Caco-2 (cell line): ENCODE data around the gene ABTB1. TPM values are rescaled to one million over a fixed set of nuclear protein-coding genes. Genes with fewer than 3 reads are reported as not detected.

Experiments
- BruUV-seq: library from RNA; stranded (reverse); fragments of 400-500 nt; replicated peaks from 2 replicates; lab custom pipeline; 2021; lab: Mats Ljungman, UMichigan
- CTCF ChIA-PET: fragments of 300-600 bp; sonication (Branson Sonifier 250); formaldehyde crosslinking; loops from one replicate; lab custom pipeline; 2022; ENCODE audit warnings: antibody characterized with exemption; lab: Charles Lee
- POLR2A ChIA-PET: fragments of 300-600 bp; sonication (Branson Sonifier 250); formaldehyde crosslinking; loops from one replicate; lab custom pipeline; 2022; ENCODE audit warnings: antibody characterized with exemption; lab: Charles Lee
- DNase-seq, 2 experiments: peaks; one replicate each; pipeline versions ENCODE4 v3.0.0 to v3.0.0-alpha.2; 2020 to 2022
- H3K27me3 ChIP-seq: replicated peaks from 2 replicates; pipeline ENCODE4 v1.6.0; 2011; ENCODE audit warnings: low read length; ENCODE audit not compliant: control insufficient read depth, insufficient read depth
- H3K36me3 ChIP-seq: 2 replicates; pipeline ENCODE4 v1.5.1; 2011; ENCODE audit warnings: low read length; ENCODE audit not compliant: control insufficient read depth, insufficient read depth
- H3K4me1 ChIP-seq: fragments of 250-450 bp; sonication (Bioruptor Pico); 2 replicates; pipeline ENCODE4 v1.5.1; 2020; ENCODE audit warnings: mild to moderate bottlenecking
- H3K4me3 ChIP-seq: 2 replicates; pipeline ENCODE4 v1.5.1; 2011; ENCODE audit warnings: low read depth, mild to moderate bottlenecking, control low read depth, low read length
- H3K9me3 ChIP-seq: fragments of 250-450 bp; sonication (Bioruptor Pico); 2 replicates; pipeline ENCODE4 v1.5.1; 2020; ENCODE audit warnings: mild to moderate bottlenecking, moderate library complexity
- H3K27ac Mint-ChIP-seq: one replicate; pipeline ENCODE4 v1.8.0; 2022; ENCODE audit warnings: mixed read lengths; ENCODE audit not compliant: unreplicated experiment
- H3K27me3 Mint-ChIP-seq: one replicate; pipeline ENCODE4 v1.8.0; 2022; ENCODE audit warnings: mixed read lengths; ENCODE audit not compliant: insufficient read depth, unreplicated experiment
- H3K36me3 Mint-ChIP-seq: one replicate; pipeline ENCODE4 v1.8.0; 2022; ENCODE audit warnings: mild to moderate bottlenecking, mixed read lengths; ENCODE audit not compliant: insufficient read depth, unreplicated experiment
- H3K4me1 Mint-ChIP-seq: one replicate; pipeline ENCODE4 v1.8.0; 2022; ENCODE audit warnings: low read depth, mixed read lengths; ENCODE audit not compliant: unreplicated experiment
- H3K4me3 Mint-ChIP-seq: one replicate; pipeline ENCODE4 v1.8.0; 2022; ENCODE audit warnings: mild to moderate bottlenecking, moderate library complexity, mixed read lengths; ENCODE audit not compliant: unreplicated experiment
- H3K9me3 Mint-ChIP-seq: one replicate; pipeline ENCODE4 v1.8.0; 2022; ENCODE audit warnings: mixed read lengths; ENCODE audit not compliant: unreplicated experiment
- intact Hi-C: fragments of 100-400 bp; cut with micrococcal nuclease; formaldehyde crosslinking; loops from one replicate; pipeline ENCODE4 v1.10.0; 2022; ENCODE audit not compliant: unreplicated experiment
- total RNA-seq: library from RNA; stranded (reverse); gene quantifications from 2 replicates; pipeline ENCODE4 v1.2.3, GENCODE V29; 2022
- TF ChIP-seq, protein P1 (sequence below), 2 experiments: fragments of 200-600 bp in 1 of 2; IDR thresholded peaks; 1 replicate in 1 of 2; 2 replicates in 1 of 2; pipeline versions ENCODE4 v1.5.1 to v1.8.0; 2011 to 2022; ENCODE audit warnings: antibody characterized with exemption in 1 of 2, control low read depth in 1 of 2, inconsistent platforms in 1 of 2, low read depth in 1 of 2, low read length in 1 of 2, mild to moderate bottlenecking in 1 of 2, moderate library complexity in 1 of 2; ENCODE audit not compliant: insufficient read depth in 1 of 2, severe bottlenecking in 1 of 2, unreplicated experiment in 1 of 2

The ABTB1 gene
- total RNA-seq, 1 experiment from 2014 or later, result 6.2 TPM

DNA sequence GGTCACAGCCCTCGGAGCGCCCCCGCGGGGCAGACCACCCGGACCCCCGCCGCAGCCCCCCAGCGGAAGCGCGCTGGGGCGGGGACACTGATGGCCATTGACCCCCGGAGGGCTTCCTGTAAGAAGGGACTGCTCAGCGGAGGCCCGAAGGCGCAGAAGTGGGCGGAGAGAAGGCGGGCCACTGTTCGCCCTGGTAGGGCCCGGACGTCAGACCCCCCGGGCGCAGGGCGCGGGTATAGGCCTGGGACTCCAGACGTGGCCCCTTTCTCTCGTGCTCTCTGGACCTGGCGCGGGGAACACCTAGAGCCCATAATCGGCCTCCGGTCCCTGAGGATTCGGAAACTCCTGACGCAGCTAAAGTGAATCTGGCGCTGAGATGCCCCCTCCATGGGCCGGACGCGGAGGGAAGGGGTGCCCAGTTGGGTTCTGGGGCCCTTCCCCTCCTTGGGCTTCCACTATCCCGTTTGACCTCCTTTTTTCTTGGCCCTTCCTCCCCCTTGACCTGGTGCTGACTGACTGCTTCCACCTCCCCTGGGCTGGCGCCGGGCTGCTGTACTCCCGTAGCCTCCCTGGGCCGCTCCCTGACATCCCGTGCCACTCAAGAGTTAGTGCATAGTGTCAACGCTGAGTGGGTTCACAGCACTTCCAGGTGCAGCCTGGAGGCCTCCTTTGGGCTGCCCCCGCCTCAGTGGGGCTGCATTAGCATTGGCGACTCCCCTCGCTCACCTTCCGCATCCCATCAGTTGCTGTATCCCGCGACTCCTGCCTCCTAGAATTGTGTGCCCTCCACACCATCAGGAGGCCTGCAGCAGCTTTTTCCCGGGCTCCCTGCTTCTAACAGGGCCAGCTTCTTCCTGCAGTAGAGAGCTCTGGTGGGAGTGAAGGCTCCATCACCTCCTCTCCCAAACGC is 694 bp downstream of the ABTB1 start:
- peak; percentile 32 to 43 for DNase-seq
- no peaks in the 10 kb centered on the region for H3K27me3 ChIP-seq
- Mint-ChIP-seq H3K9me3 (no peaks in the 10 kb centered on the region), H3K36me3 (peaks cover 21% of the 10 kb centered on the region), H3K27ac (no peak overlapping the region), H3K4me1 (peaks cover 8% of the 10 kb centered on the region), H3K4me3 (peak overlapping the region; percentile 77), H3K27me3 (no peaks in the 10 kb centered on the region)
- ChIA-PET POLR2A (no interaction called here), CTCF (no interaction called here)
- no peaks in the 10 kb centered on the region for H3K36me3 ChIP-seq
- H3K4me3 ChIP-seq, result peak overlapping the region; percentile 85
- H3K9me3 ChIP-seq, result no peaks in the 10 kb centered on the region
- intact Hi-C loops, result loop anchor here (10.0 kb wide), 1 partner anchor 79 kb away; the partner anchor contains the start of genes MCM2 and TPRA1
- no TSS peak for BruUV-seq
- peaks cover 7% of the 10 kb centered on the region; the same call in 1 of the 2 replicates for H3K4me1 ChIP-seq
- TF ChIP-seq, protein P1, sequence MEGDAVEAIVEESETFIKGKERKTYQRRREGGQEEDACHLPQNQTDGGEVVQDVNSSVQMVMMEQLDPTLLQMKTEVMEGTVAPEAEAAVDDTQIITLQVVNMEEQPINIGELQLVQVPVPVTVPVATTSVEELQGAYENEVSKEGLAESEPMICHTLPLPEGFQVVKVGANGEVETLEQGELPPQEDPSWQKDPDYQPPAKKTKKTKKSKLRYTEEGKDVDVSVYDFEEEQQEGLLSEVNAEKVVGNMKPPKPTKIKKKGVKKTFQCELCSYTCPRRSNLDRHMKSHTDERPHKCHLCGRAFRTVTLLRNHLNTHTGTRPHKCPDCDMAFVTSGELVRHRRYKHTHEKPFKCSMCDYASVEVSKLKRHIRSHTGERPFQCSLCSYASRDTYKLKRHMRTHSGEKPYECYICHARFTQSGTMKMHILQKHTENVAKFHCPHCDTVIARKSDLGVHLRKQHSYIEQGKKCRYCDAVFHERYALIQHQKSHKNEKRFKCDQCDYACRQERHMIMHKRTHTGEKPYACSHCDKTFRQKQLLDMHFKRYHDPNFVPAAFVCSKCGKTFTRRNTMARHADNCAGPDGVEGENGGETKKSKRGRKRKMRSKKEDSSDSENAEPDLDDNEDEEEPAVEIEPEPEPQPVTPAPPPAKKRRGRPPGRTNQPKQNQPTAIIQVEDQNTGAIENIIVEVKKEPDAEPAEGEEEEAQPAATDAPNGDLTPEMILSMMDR (IDR thresholded peaks at IDR 0.05; ENCODE audit: insufficient read depth in 1 of 2, low read depth in 1 of 2, low read length in 1 of 2, severe bottlenecking in 1 of 2, unreplicated experiment in 1 of 2), result no peak

DNA sequence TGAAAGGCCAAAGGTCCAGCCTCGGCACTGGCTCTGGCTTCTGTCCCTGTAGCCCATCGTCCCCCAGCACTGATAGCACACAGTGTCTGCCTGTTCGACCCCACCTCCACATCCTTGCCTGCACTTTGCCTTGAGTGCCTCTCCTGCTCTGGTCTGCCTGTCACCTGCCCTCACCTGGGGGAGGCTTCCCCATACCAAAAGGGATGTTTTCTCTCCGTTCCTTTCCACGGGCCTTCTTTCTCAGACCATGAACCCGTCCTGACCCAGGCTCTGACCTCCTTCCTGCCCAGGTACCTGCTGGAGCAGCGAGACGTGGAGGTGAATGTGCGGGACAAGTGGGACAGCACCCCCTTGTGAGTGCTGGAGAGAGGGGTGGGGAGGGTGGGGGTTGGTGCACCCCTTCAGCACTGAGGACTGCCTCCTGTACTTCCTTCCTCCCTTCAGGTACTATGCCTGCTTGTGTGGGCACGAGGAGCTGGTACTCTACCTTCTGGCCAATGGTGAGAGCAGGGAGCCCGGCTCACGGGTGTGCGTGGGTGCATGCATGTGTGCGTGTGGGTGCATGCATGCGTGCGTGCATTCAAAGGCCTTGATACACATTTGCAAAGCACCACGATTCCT is 1.5 kb downstream of the ABTB1 start:
- Mint-ChIP-seq H3K36me3 (peaks cover 21% of the 10 kb centered on the region), H3K27me3 (no peaks in the 10 kb centered on the region), H3K4me3 (peak overlapping the region; percentile 77), H3K27ac (no peak overlapping the region), H3K9me3 (no peaks in the 10 kb centered on the region), H3K4me1 (peaks cover 8% of the 10 kb centered on the region)
- no TSS peak for BruUV-seq
- intact Hi-C loops, result loop anchor here (10.0 kb wide), 1 partner anchor 79 kb away; the partner anchor contains the start of genes MCM2 and TPRA1
- Histone ChIP-seq H3K4me1 (peaks cover 7% of the 10 kb centered on the region; the same call in 1 of the 2 replicates), H3K4me3 (no peak overlapping the region), H3K9me3 (no peaks in the 10 kb centered on the region), H3K27me3 (no peaks in the 10 kb centered on the region), H3K36me3 (no peaks in the 10 kb centered on the region)
- ChIA-PET CTCF (no interaction called here), POLR2A (no interaction called here)
- TF ChIP-seq, protein P1 (IDR thresholded peaks at IDR 0.05; ENCODE audit: insufficient read depth in 1 of 2, low read depth in 1 of 2, low read length in 1 of 2, severe bottlenecking in 1 of 2, unreplicated experiment in 1 of 2), result no peak
- peak in 1 of 2 experiments; percentile 24 for DNase-seq

DNA sequence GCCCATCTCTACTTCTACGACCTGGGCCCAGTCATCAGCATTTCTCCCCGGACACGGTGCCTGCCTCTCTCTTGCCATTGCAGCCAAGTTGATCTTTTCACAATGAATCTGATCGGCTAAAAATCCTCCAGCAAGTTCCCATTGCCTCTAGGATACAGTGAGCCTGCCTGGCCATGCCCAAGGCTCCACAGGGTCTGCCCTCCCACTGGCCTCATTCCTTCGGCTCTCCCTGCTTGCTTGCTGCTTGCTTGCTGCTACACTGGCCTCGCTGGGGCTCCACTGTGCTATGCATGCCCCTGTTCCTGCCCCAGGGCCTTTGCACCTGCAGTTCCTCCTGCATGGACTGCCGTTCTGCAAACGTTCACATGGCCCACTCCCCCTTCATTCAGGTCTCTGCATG is 2.0 kb downstream of the ABTB1 start:
- Histone ChIP-seq H3K9me3 (no peaks in the 10 kb centered on the region), H3K4me1 (peaks cover 7% of the 10 kb centered on the region; the same call in 1 of the 2 replicates), H3K4me3 (no peak overlapping the region), H3K36me3 (no peaks in the 10 kb centered on the region), H3K27me3 (no peaks in the 10 kb centered on the region)
- Mint-ChIP-seq H3K27me3 (no peaks in the 10 kb centered on the region), H3K9me3 (no peaks in the 10 kb centered on the region), H3K27ac (no peak overlapping the region), H3K36me3 (peaks cover 21% of the 10 kb centered on the region), H3K4me1 (peaks cover 8% of the 10 kb centered on the region), H3K4me3 (peak overlapping the region; percentile 77)
- DNase-seq, result peak in 1 of 2 experiments; percentile 13
- CTCF ChIA-PET, result interaction anchor here (0.7 kb wide), 1 partner anchor 14 kb away, joined by 6 read pairs; no protein-coding TSS in a partner anchor
- no TSS peak for BruUV-seq
- intact Hi-C loops, result loop anchor here (10.0 kb wide), 1 partner anchor 80 kb away; the partner anchor contains the start of genes MCM2 and TPRA1
- POLR2A ChIA-PET, result no interaction called here
- TF ChIP-seq, protein P1 (IDR thresholded peaks at IDR 0.05; ENCODE audit: insufficient read depth in 1 of 2, low read depth in 1 of 2, low read length in 1 of 2, severe bottlenecking in 1 of 2, unreplicated experiment in 1 of 2), result no peak
